ENCODE data around the gene AKAP13. TPM values are rescaled to one million over a fixed set of nuclear protein-coding genes. Genes with fewer than 3 reads are reported as not detected.
"Not testable (repeated sequence)": the region's sequence is repeated elsewhere in the genome, so short reads cannot be mapped to it uniquely, and the experiment has no call there.

The AKAP13 gene
- total and polyA plus RNA-seq, 5 experiments from 2014 or later, result 113 to 244 (median 131) TPM

DNA sequence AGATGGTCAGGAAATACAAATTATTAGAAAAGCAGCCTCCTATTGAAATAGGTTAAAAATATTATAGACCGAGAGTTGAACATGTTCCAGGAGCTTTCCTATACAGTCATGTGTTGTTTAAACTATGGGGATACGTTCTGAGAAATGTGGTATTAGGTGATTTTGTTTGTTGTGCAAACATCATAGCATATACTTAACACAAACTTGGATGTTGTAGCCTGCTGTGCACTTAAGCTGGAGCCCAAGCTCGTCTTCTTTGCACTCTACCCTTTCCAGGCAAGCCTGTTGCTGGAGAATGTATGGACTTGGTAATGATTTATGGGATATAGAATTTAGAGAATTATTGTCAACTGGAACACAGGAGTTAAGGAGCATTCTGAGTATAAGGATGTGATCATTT lies 140.2 kb downstream of the AKAP13 start:
- no peak for ATAC-seq
- peak overlapping the region in 5 of 10 donors; percentile 16 to 50 (median 17) for H3K27ac Mint-ChIP-seq
- DNase-seq, result no peak
- H3K9me3 Mint-ChIP-seq, result no peaks in the 10 kb centered on the region
- peaks cover 17 to 54% (median 48%) of the 10 kb centered on the region in 4 donors for H3K4me1 Mint-ChIP-seq
- no peak overlapping the region for H3K4me3 Mint-ChIP-seq
- POLR2A ChIA-PET, result no interaction called here
- peaks cover 0 to 42% (median 3%) of the 10 kb centered on the region in 3 donors for H3K36me3 Mint-ChIP-seq
- no peaks in the 10 kb centered on the region for H3K27me3 Mint-ChIP-seq

DNA sequence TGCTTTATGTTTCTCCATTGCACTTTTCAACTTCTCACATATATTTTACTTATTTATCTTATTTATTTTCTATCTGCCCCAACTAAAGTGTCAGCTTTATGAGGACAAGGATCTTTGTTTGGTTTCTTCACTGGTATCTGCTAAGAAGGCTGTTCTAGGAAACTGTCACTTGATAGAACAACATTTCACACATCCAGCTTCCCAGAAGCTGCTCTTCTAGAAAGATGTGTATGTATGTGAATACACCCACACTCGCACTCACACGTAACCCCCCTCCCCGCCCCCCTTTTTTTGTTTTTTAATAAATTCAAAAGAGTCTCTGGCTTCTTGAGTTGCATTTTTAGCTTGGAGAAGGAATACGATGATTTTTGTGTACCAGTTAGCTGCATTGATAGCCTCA lies 143.1 kb downstream of the AKAP13 start:
- DNase-seq (no peak), ATAC-seq (no peak)
- POLR2A ChIA-PET, result no interaction called here
- H3K27ac Mint-ChIP-seq, result peak overlapping the region in 4 of 10 donors; percentile 1 to 52 (median 26)
- H3K36me3 Mint-ChIP-seq, result peaks cover 0 to 68% (median 12%) of the 10 kb centered on the region in 3 donors
- H3K4me1 Mint-ChIP-seq, result peaks cover 7 to 54% (median 29%) of the 10 kb centered on the region in 4 donors
- H3K9me3 Mint-ChIP-seq, result no peaks in the 10 kb centered on the region
- no peaks in the 10 kb centered on the region for H3K27me3 Mint-ChIP-seq
- no peak overlapping the region for H3K4me3 Mint-ChIP-seq

DNA sequence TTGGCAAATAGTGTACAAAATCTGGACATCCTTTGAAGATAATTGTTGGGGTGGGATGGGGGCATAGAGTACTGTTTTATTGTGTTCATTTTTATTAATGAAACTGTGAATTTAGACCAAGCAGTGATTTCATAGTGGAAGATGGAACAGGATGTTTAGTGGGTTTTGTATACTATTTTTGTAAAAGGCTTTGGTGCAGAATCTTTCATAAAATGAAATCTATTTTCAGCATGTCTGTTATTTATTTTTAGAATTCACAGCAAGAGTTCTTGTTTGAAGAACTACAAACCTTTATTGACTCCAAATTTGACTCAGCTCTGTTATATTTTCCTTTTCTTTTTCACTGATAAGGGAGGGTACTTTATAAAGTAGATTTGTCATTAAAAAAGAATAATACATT lies 145.4 kb downstream of the AKAP13 start:
- peak overlapping the region in 3 of 10 donors; percentile 17 to 43 (median 21) for H3K27ac Mint-ChIP-seq
- no peaks in the 10 kb centered on the region for H3K27me3 Mint-ChIP-seq
- H3K9me3 Mint-ChIP-seq, result no peaks in the 10 kb centered on the region
- H3K4me3 Mint-ChIP-seq, result no peak overlapping the region
- POLR2A ChIA-PET, result no interaction called here
- ATAC-seq (no peak), DNase-seq (no peak)
- peaks cover 16 to 46% (median 28%) of the 10 kb centered on the region in 4 donors for H3K4me1 Mint-ChIP-seq
- H3K36me3 Mint-ChIP-seq, result peaks cover 0 to 82% (median 12%) of the 10 kb centered on the region in 3 donors

DNA sequence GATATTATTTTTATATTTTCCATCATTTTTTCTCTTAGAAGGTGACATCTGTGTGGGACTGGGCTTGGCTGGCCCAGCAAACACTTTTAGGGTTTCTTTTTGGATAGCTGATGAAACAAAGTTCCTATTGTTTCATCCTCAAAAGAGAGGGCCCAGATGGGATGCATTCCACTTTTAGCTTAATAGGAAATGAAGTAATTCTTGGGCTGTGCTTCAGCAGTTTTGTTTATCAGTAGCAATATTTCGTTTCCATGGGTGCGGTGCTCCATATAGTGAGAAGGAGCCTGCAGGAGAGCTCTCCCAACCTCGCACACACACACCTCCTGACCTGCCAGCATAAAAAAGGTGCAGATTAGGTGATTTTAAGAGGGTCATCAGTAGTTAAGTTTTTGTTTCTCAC lies 147.5 kb downstream of the AKAP13 start:
- Mint-ChIP-seq H3K36me3 (peaks cover 0 to 72% (median 12%) of the 10 kb centered on the region in 3 donors), H3K9me3 (no peaks in the 10 kb centered on the region), H3K27ac (peak overlapping the region in 5 of 10 donors; percentile 40 to 91 (median 47)), H3K27me3 (no peaks in the 10 kb centered on the region), H3K4me1 (peaks cover 18 to 58% (median 33%) of the 10 kb centered on the region in 4 donors), H3K4me3 (no peak overlapping the region)
- DNase-seq (no peak), ATAC-seq (no peak)
- POLR2A ChIA-PET, result interaction anchor here (0.7 kb wide), 1 partner anchor 17 kb away, joined by 3 read pairs; no protein-coding TSS in a partner anchor

DNA sequence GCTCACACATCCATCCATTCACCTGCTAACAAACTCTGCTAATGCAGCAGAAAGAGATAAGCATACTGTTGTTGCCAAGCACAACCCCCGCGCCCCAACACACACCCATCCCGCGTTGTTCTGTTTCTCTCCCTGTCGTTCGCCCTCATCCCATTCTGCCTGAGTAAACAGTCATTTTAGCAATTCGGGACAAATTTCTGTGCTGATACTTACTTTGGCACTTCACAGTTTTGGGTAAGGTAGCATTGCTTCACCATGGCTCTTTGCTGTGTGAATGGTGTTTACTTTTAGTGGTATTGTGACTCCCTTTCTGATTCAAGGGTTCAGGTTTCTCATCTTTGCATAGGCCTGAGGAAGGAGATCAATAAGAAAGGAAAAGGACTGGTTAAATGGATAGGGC lies 149.7 kb downstream of the AKAP13 start:
- H3K27ac Mint-ChIP-seq, result peak overlapping the region in 7 of 10 donors; percentile 2 to 88 (median 13)
- no peaks in the 10 kb centered on the region for H3K27me3 Mint-ChIP-seq
- H3K4me3 Mint-ChIP-seq, result no peak overlapping the region
- no peaks in the 10 kb centered on the region for H3K9me3 Mint-ChIP-seq
- peaks cover 28 to 68% (median 50%) of the 10 kb centered on the region in 4 donors for H3K4me1 Mint-ChIP-seq
- H3K36me3 Mint-ChIP-seq, result peaks cover 0 to 71% (median 13%) of the 10 kb centered on the region in 3 donors
- POLR2A ChIA-PET, result no interaction called here
- ATAC-seq (no peak), DNase-seq (no peak)

DNA sequence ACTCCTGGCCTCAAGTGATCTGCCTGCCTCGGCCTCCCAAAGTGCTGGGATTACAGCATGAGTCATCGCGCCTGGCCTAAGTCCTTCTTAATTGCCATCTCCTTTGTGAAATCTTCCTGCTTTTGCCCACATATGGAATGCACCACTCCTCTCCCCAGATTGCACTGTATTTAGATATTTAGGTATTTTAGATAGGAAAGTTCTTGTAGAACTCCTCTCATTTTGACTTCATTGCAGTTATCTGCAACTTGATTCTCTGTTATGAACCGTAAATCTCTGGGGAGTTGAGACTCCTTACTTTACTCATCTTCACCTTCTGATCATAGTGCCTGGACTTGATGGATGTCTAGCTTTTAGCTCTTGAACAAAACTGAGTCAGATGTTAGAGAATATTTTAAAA lies 150.7 kb downstream of the AKAP13 start:
- ATAC-seq (no peak), DNase-seq (no peak)
- H3K27me3 Mint-ChIP-seq, result no peaks in the 10 kb centered on the region
- H3K27ac Mint-ChIP-seq, result peak overlapping the region in 5 of 10 donors; percentile 8 to 81 (median 41)
- POLR2A ChIA-PET, result no interaction called here
- peaks cover 29 to 70% (median 56%) of the 10 kb centered on the region in 4 donors for H3K4me1 Mint-ChIP-seq
- no peaks in the 10 kb centered on the region for H3K9me3 Mint-ChIP-seq
- peaks cover 0 to 71% (median 14%) of the 10 kb centered on the region in 3 donors for H3K36me3 Mint-ChIP-seq
- no peak overlapping the region for H3K4me3 Mint-ChIP-seq

DNA sequence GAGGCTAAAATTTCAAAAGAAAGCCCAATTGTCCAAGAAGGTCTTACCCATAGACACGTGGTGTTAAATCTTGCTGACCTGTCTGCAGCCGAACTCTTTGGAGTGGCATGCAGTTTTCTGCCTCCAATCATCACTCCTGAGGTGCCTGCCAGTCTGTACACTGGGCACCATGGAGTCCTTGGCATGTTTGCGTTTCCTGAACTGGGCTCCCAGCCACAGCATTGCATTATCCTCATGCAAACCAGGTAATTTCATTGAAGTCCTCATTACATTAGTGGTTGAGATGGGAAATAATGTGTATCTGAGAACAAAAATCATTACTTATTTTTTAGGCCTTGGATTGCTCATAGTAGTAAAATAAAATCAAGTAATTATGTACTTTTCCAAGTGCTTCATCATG lies 152.3 kb downstream of the AKAP13 start:
- POLR2A ChIA-PET, result no interaction called here
- Mint-ChIP-seq H3K9me3 (no peaks in the 10 kb centered on the region), H3K27ac (peak overlapping the region in 7 of 10 donors; percentile 20 to 89 (median 63)), H3K27me3 (no peaks in the 10 kb centered on the region), H3K4me1 (peaks cover 30 to 73% (median 62%) of the 10 kb centered on the region in 4 donors), H3K4me3 (no peak overlapping the region), H3K36me3 (peaks cover 0 to 66% (median 6%) of the 10 kb centered on the region in 3 donors)
- ATAC-seq (no peak), DNase-seq (no peak)

DNA sequence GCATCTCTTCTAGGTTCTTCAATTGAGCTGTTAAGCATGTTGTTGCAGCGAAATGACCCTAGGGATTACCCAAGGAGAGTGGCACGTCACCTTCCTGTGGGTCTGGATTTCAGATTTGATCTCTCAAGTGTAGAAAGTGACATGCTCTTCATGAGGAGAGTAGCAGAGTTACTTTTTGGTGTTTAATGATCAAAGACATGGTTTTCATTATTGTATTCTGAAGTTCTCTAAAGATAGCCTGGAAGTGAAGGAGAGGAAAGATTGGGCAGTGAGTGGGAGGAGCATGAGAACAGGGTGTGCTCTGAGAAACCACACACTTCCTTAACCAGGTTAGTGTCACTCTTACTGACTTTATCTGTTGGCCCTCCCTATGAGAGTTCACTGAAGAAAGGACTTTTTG lies 153.6 kb downstream of the AKAP13 start:
- ATAC-seq, result peak; percentile 89 to 90
- peaks cover 33 to 70% (median 64%) of the 10 kb centered on the region in 4 donors for H3K4me1 Mint-ChIP-seq
- peak in 3 of 10 donors; percentile 6 to 13 (median 9) for DNase-seq
- H3K4me3 Mint-ChIP-seq, result peak overlapping the region; percentile 26 to 72 (median 57)
- H3K36me3 Mint-ChIP-seq, result peaks cover 0 to 60% (median 10%) of the 10 kb centered on the region in 3 donors
- H3K27me3 Mint-ChIP-seq, result no peaks in the 10 kb centered on the region
- peak overlapping the region in 8 of 10 donors; percentile 31 to 89 (median 56) for H3K27ac Mint-ChIP-seq
- H3K9me3 Mint-ChIP-seq, result no peaks in the 10 kb centered on the region
- POLR2A ChIA-PET, result no interaction called here

DNA sequence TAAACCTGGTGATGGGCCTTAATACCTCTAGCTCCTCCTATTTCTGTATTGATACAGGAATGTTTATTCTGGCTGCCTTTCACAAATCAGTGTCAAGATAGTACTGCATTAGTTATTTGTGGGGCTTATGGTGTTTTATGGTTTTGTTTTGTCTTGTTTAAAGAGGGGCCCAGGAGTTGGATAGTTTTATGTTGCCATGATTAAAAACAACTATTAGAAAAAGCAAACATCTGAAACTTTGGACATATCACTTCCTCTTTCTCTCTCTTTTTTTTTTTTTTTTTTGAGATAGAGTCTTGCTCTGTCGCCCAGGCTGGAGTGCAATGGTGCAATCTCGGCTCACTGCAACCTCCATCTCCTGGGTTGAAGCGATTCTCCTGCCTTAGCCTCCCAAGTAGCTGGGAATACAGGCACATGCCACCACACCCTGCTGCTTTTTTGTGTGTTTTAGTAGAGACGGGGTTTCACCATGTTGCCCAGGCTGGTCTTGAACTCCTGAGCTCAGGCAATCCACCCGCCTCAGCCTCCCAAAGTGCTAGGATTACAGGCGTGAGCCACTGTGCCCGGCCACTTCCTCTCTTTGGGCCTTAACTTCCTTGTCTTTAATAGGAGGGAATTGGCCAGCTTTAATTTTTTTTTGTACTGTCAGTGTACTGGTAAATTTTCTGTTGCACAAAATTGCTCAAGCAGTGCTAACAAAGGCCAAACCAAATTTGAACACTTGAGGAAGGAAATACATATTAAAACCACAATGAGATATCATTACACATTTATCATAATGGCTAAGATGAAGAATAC lies 155.3 kb downstream of the AKAP13 start:
- peak overlapping the region in 4 of 10 donors; percentile 53 to 71 (median 63) for H3K27ac Mint-ChIP-seq
- not testable (repeated sequence) for ATAC-seq, H3K27me3 Mint-ChIP-seq, DNase-seq, H3K9me3 Mint-ChIP-seq
- H3K4me1 Mint-ChIP-seq, result peaks cover 31 to 87% (median 72%) of the 10 kb centered on the region in 4 donors
- H3K4me3 Mint-ChIP-seq, result peak overlapping the region in 6 of 10 donors; percentile 4 to 70 (median 16)
- POLR2A ChIA-PET, result interaction anchor here (0.6 to 0.8 kb wide), 5 partner anchors 20 to 257 kb away, joined by 3 to 6 read pairs (median 3); no protein-coding TSS in a partner anchor
- H3K36me3 Mint-ChIP-seq, result peaks cover 0 to 45% (median 10%) of the 10 kb centered on the region in 3 donors

DNA sequence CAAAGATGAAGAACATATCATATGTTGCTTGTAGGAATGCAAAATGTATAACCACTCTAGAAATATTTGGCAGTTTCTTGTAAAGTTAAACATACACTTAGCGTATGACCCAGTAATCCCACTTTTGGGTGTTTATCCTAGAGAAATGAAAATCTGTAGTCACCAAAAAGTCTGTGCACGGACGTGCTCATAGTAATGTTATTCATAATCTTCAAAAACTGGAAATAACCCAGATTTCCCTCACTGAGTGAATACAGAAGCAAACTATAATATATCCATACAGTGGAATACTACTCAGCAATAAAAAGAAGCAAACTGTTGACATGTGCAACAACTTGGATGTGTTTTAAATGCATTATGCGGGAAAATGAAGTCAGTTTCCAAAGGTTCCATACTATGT lies 155.9 kb downstream of the AKAP13 start:
- ATAC-seq (no peak), DNase-seq (no peak)
- Mint-ChIP-seq H3K4me3 (peak overlapping the region in 2 of 10 donors; percentile 10 to 70), H3K27ac (peak overlapping the region in 2 of 10 donors; percentile 31 to 61), H3K4me1 (peaks cover 34 to 89% (median 73%) of the 10 kb centered on the region in 4 donors), H3K9me3 (no peaks in the 10 kb centered on the region), H3K27me3 (no peaks in the 10 kb centered on the region), H3K36me3 (peaks cover 0 to 39% (median 10%) of the 10 kb centered on the region in 3 donors)
- POLR2A ChIA-PET, result interaction anchor here (0.6 to 0.8 kb wide), 4 partner anchors 20 to 183 kb away, joined by 3 to 5 read pairs (median 3); no protein-coding TSS in a partner anchor

DNA sequence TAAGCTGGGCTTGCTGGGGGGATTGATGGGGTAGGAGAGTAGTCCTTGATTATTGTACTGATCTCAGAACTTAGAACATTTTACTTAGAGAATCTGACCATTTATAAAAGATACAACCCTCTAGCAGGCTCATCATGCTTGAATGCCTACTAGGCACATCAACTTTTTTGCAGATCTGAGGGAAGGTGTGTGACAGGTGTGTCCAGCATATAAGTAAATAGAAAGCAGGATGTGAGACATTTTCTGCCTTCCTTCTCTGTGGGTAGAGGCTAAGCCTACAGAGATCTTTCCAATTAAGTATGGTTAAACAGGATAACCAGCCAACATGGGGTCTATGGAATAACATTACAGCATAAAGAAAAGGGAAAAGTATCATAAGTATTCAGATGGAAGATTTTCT lies 159.1 kb downstream of the AKAP13 start:
- Mint-ChIP-seq H3K4me1 (peaks cover 45 to 91% (median 76%) of the 10 kb centered on the region in 4 donors), H3K9me3 (no peaks in the 10 kb centered on the region), H3K4me3 (no peak overlapping the region), H3K27me3 (no peaks in the 10 kb centered on the region), H3K27ac (peak overlapping the region in 2 of 10 donors; percentile 2 to 51), H3K36me3 (peaks cover 0 to 35% (median 6%) of the 10 kb centered on the region in 3 donors)
- ATAC-seq (no peak), DNase-seq (no peak)
- POLR2A ChIA-PET, result interaction anchor here (0.6 kb wide), 1 partner anchor 14 kb away, joined by 4 read pairs; no protein-coding TSS in a partner anchor

DNA sequence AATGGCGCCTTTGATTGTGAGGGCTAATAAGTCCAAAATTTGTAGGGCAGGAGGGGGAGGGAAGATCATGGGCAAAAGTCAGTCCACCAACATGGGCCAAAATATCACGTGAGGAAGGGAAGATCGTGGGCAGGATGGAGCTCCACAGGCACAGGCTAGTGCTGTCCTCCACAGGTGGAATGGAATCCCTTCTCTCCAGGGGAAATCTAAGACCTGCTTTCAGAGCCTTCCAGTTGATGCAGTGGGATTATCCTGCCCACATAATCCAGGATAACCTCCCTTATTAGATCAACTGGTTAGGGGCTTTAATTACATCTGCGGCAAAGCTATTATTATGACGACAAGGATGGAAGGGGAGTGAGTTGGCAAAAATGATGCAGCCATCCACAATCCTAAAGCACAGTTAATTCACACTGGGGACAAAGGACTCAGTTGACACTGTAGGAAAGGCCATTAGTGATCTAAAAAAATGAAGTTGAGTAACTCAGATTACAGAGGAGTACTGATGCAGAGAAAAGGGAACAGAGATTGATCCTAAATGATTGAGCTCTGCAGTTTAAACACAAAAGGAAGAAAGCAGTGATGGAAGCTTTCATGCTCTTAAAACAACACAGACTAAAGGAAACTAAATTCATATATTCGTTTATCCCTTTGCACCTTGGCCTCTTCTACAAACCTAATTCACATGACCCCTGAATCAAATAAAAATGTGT lies 159.8 kb downstream of the AKAP13 start:
- POLR2A ChIA-PET, result no interaction called here
- peak overlapping the region in 2 of 10 donors; percentile 51 to 72 for H3K27ac Mint-ChIP-seq
- peaks cover 45 to 90% (median 76%) of the 10 kb centered on the region in 4 donors for H3K4me1 Mint-ChIP-seq

More for the DNA sequence above, 159.8 kb downstream of the AKAP13 start:
- no peak for ATAC-seq
- H3K27me3 Mint-ChIP-seq, result no peaks in the 10 kb centered on the region
- peaks cover 0 to 35% (median 6%) of the 10 kb centered on the region in 3 donors for H3K36me3 Mint-ChIP-seq
- no peaks in the 10 kb centered on the region for H3K9me3 Mint-ChIP-seq
- no peak for DNase-seq
- peak overlapping the region in 1 of 10 donors; percentile 27 for H3K4me3 Mint-ChIP-seq
